IMR-90 (cell line): ENCODE data around the gene PDZD2.

ENCODE experiments used
- CEBPB ChIP-seq: IDR thresholded peaks from 2 replicates; pipeline ENCODE4 v1.6.1; 2012; ENCODE audit warnings: low read depth, low read length, improper control_type of control experiment
- POLR2A ChIP-seq: IDR thresholded peaks from 2 replicates; pipeline ENCODE4 v1.6.1; 2012; ENCODE audit warnings: mild to moderate bottlenecking, low read depth, low read length
- RAD21 ChIP-seq: IDR thresholded peaks from 2 replicates; pipeline ENCODE4 v1.6.1; 2012; ENCODE audit warnings: low read length, improper control_type of control experiment
- RFX5 ChIP-seq: IDR thresholded peaks from 2 replicates; pipeline ENCODE4 v1.8.0; 2012; ENCODE audit warnings: low read depth, mild to moderate bottlenecking, low read length, moderate library complexity
- TF ChIP-seq, protein P1 (sequence below): conservative IDR thresholded peaks from 2 replicates; pipeline ENCODE4 v1.5.1; 2012; ENCODE audit warnings: mild to moderate bottlenecking, low read depth, low read length, improper control_type of control experiment
- TF ChIP-seq, protein P2 (sequence below): fragments of 150-350 bp; IDR thresholded peaks from 2 replicates; pipeline ENCODE4 v1.6.1; 2017; ENCODE audit warnings: mild to moderate bottlenecking, antibody characterized with exemption, low read length, low read depth

DNA sequence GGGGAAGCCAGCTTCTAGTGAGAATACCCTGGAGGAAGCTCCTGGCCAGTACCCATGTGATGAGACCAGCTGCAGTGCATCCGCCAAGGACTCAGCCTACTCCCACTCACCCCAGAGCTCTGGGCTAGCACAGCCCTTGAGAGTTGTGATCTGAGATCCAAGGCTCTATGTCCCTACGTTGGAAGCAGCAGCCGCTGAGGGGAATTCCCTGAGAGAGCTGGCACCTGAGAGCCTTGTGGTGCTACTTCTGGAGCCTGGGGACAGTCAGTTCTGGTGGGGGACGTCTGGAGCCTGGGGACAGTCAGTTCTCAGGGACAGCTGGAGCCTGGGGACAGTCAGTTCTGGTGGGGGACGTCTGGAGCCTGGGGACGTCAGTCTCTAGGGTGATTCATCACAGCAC lies 39.2 kb downstream of the PDZD2 start:
- TF ChIP-seq RAD21, result no peak
- no peak for TF ChIP-seq RFX5
- TF ChIP-seq, protein P1, sequence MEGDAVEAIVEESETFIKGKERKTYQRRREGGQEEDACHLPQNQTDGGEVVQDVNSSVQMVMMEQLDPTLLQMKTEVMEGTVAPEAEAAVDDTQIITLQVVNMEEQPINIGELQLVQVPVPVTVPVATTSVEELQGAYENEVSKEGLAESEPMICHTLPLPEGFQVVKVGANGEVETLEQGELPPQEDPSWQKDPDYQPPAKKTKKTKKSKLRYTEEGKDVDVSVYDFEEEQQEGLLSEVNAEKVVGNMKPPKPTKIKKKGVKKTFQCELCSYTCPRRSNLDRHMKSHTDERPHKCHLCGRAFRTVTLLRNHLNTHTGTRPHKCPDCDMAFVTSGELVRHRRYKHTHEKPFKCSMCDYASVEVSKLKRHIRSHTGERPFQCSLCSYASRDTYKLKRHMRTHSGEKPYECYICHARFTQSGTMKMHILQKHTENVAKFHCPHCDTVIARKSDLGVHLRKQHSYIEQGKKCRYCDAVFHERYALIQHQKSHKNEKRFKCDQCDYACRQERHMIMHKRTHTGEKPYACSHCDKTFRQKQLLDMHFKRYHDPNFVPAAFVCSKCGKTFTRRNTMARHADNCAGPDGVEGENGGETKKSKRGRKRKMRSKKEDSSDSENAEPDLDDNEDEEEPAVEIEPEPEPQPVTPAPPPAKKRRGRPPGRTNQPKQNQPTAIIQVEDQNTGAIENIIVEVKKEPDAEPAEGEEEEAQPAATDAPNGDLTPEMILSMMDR, result no peak
- TF ChIP-seq, protein P2, sequence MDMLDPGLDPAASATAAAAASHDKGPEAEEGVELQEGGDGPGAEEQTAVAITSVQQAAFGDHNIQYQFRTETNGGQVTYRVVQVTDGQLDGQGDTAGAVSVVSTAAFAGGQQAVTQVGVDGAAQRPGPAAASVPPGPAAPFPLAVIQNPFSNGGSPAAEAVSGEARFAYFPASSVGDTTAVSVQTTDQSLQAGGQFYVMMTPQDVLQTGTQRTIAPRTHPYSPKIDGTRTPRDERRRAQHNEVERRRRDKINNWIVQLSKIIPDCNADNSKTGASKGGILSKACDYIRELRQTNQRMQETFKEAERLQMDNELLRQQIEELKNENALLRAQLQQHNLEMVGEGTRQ, result no peak
- TF ChIP-seq CEBPB, result no peak
- no peak for TF ChIP-seq POLR2A
